Body of pancreas (tissue), 4 donors: ENCODE measurements around the gene MRI1.

Experiments
- CTCF ChIP-seq, 7 experiments: fragments of 450-650 bp in 4 of 7; fragments of 200-600 bp in 3 of 7; sonication (generic) in 3 of 7; IDR thresholded peaks; one replicate each; pipeline ENCODE4 v1.5.1; 2016 to 2019; ENCODE audit warnings: antibody characterized with exemption in 7 of 7
- POLR2A ChIP-seq, 3 donors: fragments of 450-650 bp; IDR thresholded peaks; one replicate each; pipeline ENCODE4 v1.6.1; 2016; ENCODE audit warnings: antibody characterized with exemption in 3 of 3, mild to moderate bottlenecking in 2 of 3

- peak; percentile 14 to 64 (median 44) for TF ChIP-seq CTCF (IDR thresholded peaks at IDR 0.05)
- no peak for TF ChIP-seq POLR2A (IDR thresholded peaks at IDR 0.05)
These were observed 40.7 kb downstream of the MRI1 start for GRCh38 chr19:13804830-13805683.
